ENCODE data around the gene TRAF2. TPM values are rescaled to one million over a fixed set of nuclear protein-coding genes. Genes with fewer than 3 reads are reported as not detected.
A peak's percentile ranks its signal among the peaks of the same experiment; 100 is the strongest.

Gene TRAF2
- total and polyA plus RNA-seq, 4 donors, result 4.7 to 14.9 (median 6.8) TPM

GRCh38 chr9:136857166-136857565 lies 29.1 kb upstream of the TRAF2 start (continued):
- TF ChIP-seq, protein P1, sequence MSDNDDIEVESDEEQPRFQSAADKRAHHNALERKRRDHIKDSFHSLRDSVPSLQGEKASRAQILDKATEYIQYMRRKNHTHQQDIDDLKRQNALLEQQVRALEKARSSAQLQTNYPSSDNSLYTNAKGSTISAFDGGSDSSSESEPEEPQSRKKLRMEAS (IDR thresholded peaks at IDR 0.05), result no peak
- no peak for TF ChIP-seq EGR1 (IDR thresholded peaks at IDR 0.05; ENCODE audit: low read depth in 2 of 2)
- TF ChIP-seq, protein P2, sequence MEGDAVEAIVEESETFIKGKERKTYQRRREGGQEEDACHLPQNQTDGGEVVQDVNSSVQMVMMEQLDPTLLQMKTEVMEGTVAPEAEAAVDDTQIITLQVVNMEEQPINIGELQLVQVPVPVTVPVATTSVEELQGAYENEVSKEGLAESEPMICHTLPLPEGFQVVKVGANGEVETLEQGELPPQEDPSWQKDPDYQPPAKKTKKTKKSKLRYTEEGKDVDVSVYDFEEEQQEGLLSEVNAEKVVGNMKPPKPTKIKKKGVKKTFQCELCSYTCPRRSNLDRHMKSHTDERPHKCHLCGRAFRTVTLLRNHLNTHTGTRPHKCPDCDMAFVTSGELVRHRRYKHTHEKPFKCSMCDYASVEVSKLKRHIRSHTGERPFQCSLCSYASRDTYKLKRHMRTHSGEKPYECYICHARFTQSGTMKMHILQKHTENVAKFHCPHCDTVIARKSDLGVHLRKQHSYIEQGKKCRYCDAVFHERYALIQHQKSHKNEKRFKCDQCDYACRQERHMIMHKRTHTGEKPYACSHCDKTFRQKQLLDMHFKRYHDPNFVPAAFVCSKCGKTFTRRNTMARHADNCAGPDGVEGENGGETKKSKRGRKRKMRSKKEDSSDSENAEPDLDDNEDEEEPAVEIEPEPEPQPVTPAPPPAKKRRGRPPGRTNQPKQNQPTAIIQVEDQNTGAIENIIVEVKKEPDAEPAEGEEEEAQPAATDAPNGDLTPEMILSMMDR (IDR thresholded peaks at IDR 0.05; ENCODE audit: low read depth, low read length, missing input control), result no peak

DNA sequence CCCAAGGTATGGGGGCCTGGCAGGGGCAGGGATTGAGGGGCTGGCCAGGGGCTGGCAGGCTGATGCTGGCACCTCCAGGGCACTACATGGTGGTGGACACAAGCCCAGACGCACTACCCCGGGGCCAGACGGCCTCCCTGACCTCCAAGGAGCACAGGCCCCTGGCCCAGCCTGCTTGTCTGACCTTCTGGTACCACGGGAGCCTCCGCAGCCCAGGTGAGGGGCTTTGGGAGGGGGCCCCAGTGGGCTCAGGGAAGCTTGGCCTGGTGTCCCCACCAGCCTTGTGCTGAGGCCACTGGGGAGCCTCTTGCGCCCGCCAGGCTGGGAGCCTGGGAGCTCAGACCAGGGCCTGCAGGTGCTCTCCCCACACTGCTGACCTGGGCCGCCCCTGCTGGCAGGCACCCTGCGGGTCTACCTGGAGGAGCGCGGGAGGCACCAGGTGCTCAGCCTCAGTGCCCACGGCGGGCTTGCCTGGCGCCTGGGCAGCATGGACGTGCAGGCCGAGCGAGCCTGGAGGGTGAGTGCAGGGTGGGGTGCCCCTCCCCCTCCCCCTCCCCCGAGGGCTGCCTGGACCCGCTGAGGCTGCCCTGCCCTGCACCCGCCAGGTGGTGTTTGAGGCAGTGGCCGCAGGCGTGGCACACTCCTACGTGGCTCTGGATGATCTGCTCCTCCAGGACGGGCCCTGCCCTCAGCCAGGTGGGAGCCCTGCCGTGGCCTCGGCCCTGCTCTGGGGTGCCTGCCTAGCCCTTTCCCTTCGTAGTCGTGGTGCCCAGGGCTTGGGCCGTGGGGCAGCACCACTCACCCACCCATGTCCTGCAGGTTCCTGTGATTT lies 28.5 kb upstream of the TRAF2 start:
- Histone ChIP-seq H3K4me3 (ENCODE audit: low read depth in 1 of 3, low read length in 3 of 3) (no peak overlapping the region), H3K36me3 (ENCODE audit: control insufficient read depth in 4 of 4, insufficient read depth in 3 of 4, low read depth in 1 of 4, low read length in 3 of 4) (peaks cover 9 to 15% (median 10%) of the 10 kb centered on the region in 4 donors), H3K9me3 (ENCODE audit: control insufficient read depth in 4 of 4, low read length in 3 of 4) (no peaks in the 10 kb centered on the region), H3K27ac (ENCODE audit: low read depth in 1 of 2, low read length in 2 of 2) (peak overlapping the region in 1 of 2 donors; percentile 19), H3K4me1 (ENCODE audit: control insufficient read depth in 4 of 4, insufficient read depth in 4 of 4, low read length in 3 of 4) (peaks cover 22 to 64% (median 39%) of the 10 kb centered on the region in 4 donors), H3K9ac (ENCODE audit: low read depth in 1 of 2, low read length in 2 of 2) (no peak overlapping the region), H3K27me3 (ENCODE audit: control insufficient read depth in 4 of 4, insufficient read depth in 4 of 4, low read length in 3 of 4) (no peaks in the 10 kb centered on the region)
- WGBS, result 81% methylated on average over 29 of the region's 29 CpGs
- no peak for TF ChIP-seq HNF4A (conservative IDR thresholded peaks at IDR 0.05)
- TF ChIP-seq RXRA (IDR thresholded peaks at IDR 0.05), result no peak
- DNase-seq (ENCODE audit: low spot score), result no peak

GRCh38 chr9:136858452-136858843 lies 27.9 kb upstream of the TRAF2 start:
- no peak for DNase-seq (ENCODE audit: low spot score)
- peaks cover 26 to 67% (median 41%) of the 10 kb centered on the region in 4 donors for H3K4me1 ChIP-seq (ENCODE audit: control insufficient read depth in 4 of 4, insufficient read depth in 4 of 4, low read length in 3 of 4)
- no peaks in the 10 kb centered on the region for H3K27me3 ChIP-seq (ENCODE audit: control insufficient read depth in 4 of 4, insufficient read depth in 4 of 4, low read length in 3 of 4)
- no peak for TF ChIP-seq JUND (IDR thresholded peaks at IDR 0.05)
- TF ChIP-seq, protein P2 (IDR thresholded peaks at IDR 0.05; ENCODE audit: low read depth, low read length, missing input control), result no peak
- TF ChIP-seq HNF4A (conservative IDR thresholded peaks at IDR 0.05), result no peak
- no peak for TF ChIP-seq TAF1 (conservative IDR thresholded peaks at IDR 0.05)
- no peak overlapping the region for H3K4me3 ChIP-seq (ENCODE audit: low read depth in 1 of 3, low read length in 3 of 3)
- peaks cover 10 to 22% (median 12%) of the 10 kb centered on the region in 4 donors for H3K36me3 ChIP-seq (ENCODE audit: control insufficient read depth in 4 of 4, insufficient read depth in 3 of 4, low read depth in 1 of 4, low read length in 3 of 4)
- WGBS, result 92% methylated on average over 15 of the region's 15 CpGs
- H3K9ac ChIP-seq (ENCODE audit: low read depth in 1 of 2, low read length in 2 of 2), result no peak overlapping the region
- peak overlapping the region in 1 of 2 donors; percentile 84 for H3K27ac ChIP-seq (ENCODE audit: low read depth in 1 of 2, low read length in 2 of 2)
- H3K9me3 ChIP-seq (ENCODE audit: control insufficient read depth in 4 of 4, low read length in 3 of 4), result no peaks in the 10 kb centered on the region
